SK-N-SH treated with all-trans-retinoic acid at 6 μM for 48 hours (cell line): ENCODE results near the gene RBFOX2.

Source experiments
- ATAC-seq: fragments of 200-7000 bp; cut with Tn5 transposase; 3 replicates; pipeline ENCODE4 v1.9.1; 2020; ENCODE audit warnings: mild to moderate bottlenecking, moderate library complexity
- BACH2 ChIP-seq: fragments of 250-450 bp; sonication (Bioruptor Pico); IDR thresholded peaks from 2 replicates; pipeline ENCODE4 v1.9.0; 2021; ENCODE audit warnings: mild to moderate bottlenecking, borderline replicate concordance
- CREB5 ChIP-seq: fragments of 250-450 bp; sonication (Bioruptor Pico); IDR thresholded peaks from 2 replicates; pipeline ENCODE4 v1.5.1; 2020; ENCODE audit warnings: low read depth, mild to moderate bottlenecking, moderate library complexity
- CSRNP3 ChIP-seq: fragments of 250-450 bp; sonication (Bioruptor Pico); IDR thresholded peaks from 2 replicates; pipeline ENCODE4 v1.5.1; 2021; ENCODE audit warnings: mild to moderate bottlenecking, moderate library complexity
- ESRRG ChIP-seq: fragments of 250-450 bp; sonication (Bioruptor Pico); IDR thresholded peaks from 2 replicates; pipeline ENCODE4 v1.6.1; 2021; ENCODE audit warnings: mild to moderate bottlenecking
- GLIS3 ChIP-seq: fragments of 250-450 bp; sonication (Bioruptor Pico); IDR thresholded peaks from 2 replicates; pipeline ENCODE4 v1.5.0; 2020; ENCODE audit warnings: mild to moderate bottlenecking, moderate library complexity
- ISL1 ChIP-seq: fragments of 250-450 bp; sonication (Bioruptor Pico); IDR thresholded peaks from 2 replicates; pipeline ENCODE4 v2.1.2; 2022; ENCODE audit warnings: mild to moderate bottlenecking, moderate library complexity
- OSR1 ChIP-seq: fragments of 250-450 bp; sonication (Bioruptor Pico); IDR thresholded peaks from 2 replicates; pipeline ENCODE4 v1.8.0; 2022; ENCODE audit warnings: moderate library complexity, mild to moderate bottlenecking, inconsistent platforms
- PPARA ChIP-seq: fragments of 250-450 bp; sonication (Bioruptor Pico); IDR thresholded peaks from 2 replicates; pipeline ENCODE4 v1.5.0; 2020; ENCODE audit warnings: mild to moderate bottlenecking, borderline replicate concordance
- RARB ChIP-seq: fragments of 250-450 bp; sonication (Bioruptor Pico); IDR thresholded peaks from 2 replicates; pipeline ENCODE4 v1.8.0; 2021; ENCODE audit warnings: mild to moderate bottlenecking, moderate library complexity
- SNAI2 ChIP-seq: fragments of 250-450 bp; sonication (Bioruptor Pico); IDR thresholded peaks from 2 replicates; pipeline ENCODE4 v1.5.0; 2020; ENCODE audit warnings: mild to moderate bottlenecking, moderate library complexity
- TCF4 ChIP-seq: fragments of 250-450 bp; sonication (Bioruptor Pico); IDR thresholded peaks from 2 replicates; pipeline ENCODE4 v1.8.0; 2021; ENCODE audit warnings: mild to moderate bottlenecking, moderate library complexity, borderline replicate concordance
- TOX ChIP-seq: fragments of 250-450 bp; sonication (Bioruptor Pico); IDR thresholded peaks from 2 replicates; pipeline ENCODE4 v1.8.0; 2021; ENCODE audit warnings: mild to moderate bottlenecking, moderate library complexity, borderline replicate concordance
- ZC3H10 ChIP-seq: fragments of 250-450 bp; sonication (Bioruptor Pico); IDR thresholded peaks from 2 replicates; pipeline ENCODE4 v1.5.1; 2021; ENCODE audit warnings: mild to moderate bottlenecking, moderate library complexity
- ZFP3 ChIP-seq: fragments of 250-450 bp; sonication (Bioruptor Pico); IDR thresholded peaks from 2 replicates; pipeline ENCODE4 v1.5.0; 2020; ENCODE audit warnings: mild to moderate bottlenecking, moderate library complexity
- ZFP30 ChIP-seq: fragments of 450-650 bp; formaldehyde crosslinking; IDR thresholded peaks from 2 replicates; pipeline ENCODE4 v1.5.0; 2022; ENCODE audit warnings: mild to moderate bottlenecking, moderate library complexity
- ZNF70 ChIP-seq: fragments of 450-650 bp; formaldehyde crosslinking; IDR thresholded peaks from 2 replicates; pipeline ENCODE4 v1.5.0; 2020; ENCODE audit warnings: mild to moderate bottlenecking, moderate library complexity
- TF ChIP-seq, protein P1 (sequence below): fragments of 250-450 bp; sonication (Bioruptor Pico); IDR thresholded peaks from 2 replicates; pipeline ENCODE4 v1.8.0; 2021; ENCODE audit warnings: low read depth, mild to moderate bottlenecking, moderate library complexity, borderline replicate concordance
- TF ChIP-seq, protein P2 (sequence below): fragments of 250-450 bp; sonication (Bioruptor Pico); IDR thresholded peaks from 2 replicates; pipeline ENCODE4 v1.8.0; 2020; ENCODE audit warnings: mild to moderate bottlenecking, moderate library complexity, borderline replicate concordance

Gene RBFOX2

GRCh38 chr22:35971456-35972119 lies 57.0 kb downstream of the RBFOX2 start:
- TF ChIP-seq, protein P1, sequence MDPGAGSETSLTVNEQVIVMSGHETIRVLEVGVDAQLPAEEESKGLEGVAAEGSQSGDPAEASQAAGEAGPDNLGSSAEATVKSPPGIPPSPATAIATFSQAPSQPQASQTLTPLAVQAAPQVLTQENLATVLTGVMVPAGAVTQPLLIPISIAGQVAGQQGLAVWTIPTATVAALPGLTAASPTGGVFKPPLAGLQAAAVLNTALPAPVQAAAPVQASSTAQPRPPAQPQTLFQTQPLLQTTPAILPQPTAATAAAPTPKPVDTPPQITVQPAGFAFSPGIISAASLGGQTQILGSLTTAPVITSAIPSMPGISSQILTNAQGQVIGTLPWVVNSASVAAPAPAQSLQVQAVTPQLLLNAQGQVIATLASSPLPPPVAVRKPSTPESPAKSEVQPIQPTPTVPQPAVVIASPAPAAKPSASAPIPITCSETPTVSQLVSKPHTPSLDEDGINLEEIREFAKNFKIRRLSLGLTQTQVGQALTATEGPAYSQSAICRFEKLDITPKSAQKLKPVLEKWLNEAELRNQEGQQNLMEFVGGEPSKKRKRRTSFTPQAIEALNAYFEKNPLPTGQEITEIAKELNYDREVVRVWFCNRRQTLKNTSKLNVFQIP (CRISPR knock-in tag): no peak
- TF ChIP-seq, protein P2, sequence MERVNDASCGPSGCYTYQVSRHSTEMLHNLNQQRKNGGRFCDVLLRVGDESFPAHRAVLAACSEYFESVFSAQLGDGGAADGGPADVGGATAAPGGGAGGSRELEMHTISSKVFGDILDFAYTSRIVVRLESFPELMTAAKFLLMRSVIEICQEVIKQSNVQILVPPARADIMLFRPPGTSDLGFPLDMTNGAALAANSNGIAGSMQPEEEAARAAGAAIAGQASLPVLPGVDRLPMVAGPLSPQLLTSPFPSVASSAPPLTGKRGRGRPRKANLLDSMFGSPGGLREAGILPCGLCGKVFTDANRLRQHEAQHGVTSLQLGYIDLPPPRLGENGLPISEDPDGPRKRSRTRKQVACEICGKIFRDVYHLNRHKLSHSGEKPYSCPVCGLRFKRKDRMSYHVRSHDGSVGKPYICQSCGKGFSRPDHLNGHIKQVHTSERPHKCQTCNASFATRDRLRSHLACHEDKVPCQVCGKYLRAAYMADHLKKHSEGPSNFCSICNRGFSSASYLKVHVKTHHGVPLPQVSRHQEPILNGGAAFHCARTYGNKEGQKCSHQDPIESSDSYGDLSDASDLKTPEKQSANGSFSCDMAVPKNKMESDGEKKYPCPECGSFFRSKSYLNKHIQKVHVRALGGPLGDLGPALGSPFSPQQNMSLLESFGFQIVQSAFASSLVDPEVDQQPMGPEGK (CRISPR knock-in tag): peak; percentile 98
- TF ChIP-seq ZFP30 (CRISPR knock-in tag) (no peak), ZC3H10 (CRISPR knock-in tag) (no peak), ESRRG (CRISPR knock-in tag) (no peak), BACH2 (no peak), PPARA (CRISPR knock-in tag) (no peak), CREB5 (CRISPR knock-in tag) (no peak), TOX (CRISPR knock-in tag) (no peak), SNAI2 (no peak), RARB (CRISPR knock-in tag) (no peak), TCF4 (CRISPR knock-in tag) (peak; percentile 94), OSR1 (CRISPR knock-in tag) (no peak), ISL1 (CRISPR knock-in tag) (peak; percentile 46; the same call in 1 of the 2 replicates)

GRCh38 chr22:35970616-35971455 lies 57.8 kb downstream of the RBFOX2 start:
- peak; percentile 42 for ATAC-seq
- no peak for TF ChIP-seq GLIS3

More at GRCh38 chr22:35971456-35972119, 57.0 kb downstream of the RBFOX2 start:
- ATAC-seq: peak; percentile 95

- TF ChIP-seq, protein P2 (CRISPR knock-in tag): no peak
- no peak for TF ChIP-seq ZNF70 (CRISPR knock-in tag)
- no peak for ATAC-seq
These were observed 61.6 kb downstream of the RBFOX2 start for GRCh38 chr22:35967046-35967397.

DNA sequence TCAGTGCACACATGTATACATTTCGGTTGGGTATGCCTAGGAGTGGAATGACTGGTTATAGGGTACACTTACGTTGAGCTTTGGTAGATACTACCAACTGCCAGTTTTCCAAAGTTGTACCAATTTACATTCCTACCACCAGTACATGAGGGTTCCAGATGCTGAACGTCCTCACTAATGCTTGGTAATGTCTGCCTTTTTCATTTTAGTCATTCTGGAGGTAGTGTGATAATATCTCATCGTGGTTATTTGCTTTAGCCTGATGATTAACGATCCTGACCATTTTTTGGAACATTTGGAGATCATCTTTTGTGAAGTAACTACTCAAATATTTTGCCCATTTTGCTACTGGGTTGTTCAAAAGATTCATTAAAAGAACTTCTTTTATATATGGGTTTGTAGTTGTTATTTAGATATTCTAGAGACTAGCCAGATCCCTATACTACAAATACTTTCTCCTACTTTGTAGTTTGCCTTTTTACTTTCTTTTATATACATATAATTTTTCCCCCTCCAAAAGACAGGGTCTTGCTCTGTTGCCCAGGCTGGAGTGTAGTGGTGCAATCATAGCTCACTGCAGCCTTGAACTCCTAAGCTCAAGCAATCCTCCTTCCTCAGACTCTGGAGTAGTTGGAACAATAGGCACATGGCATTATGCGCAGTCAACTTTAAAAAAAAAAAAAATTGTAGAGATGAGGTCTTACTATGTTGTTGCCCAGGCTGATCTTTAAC lies 62.1 kb downstream of the RBFOX2 start:
- ATAC-seq: peak; percentile 68
- TF ChIP-seq SNAI2 (no peak), OSR1 (CRISPR knock-in tag) (no peak), TCF4 (CRISPR knock-in tag) (peak; percentile 57; the same call in 1 of the 2 replicates), ISL1 (CRISPR knock-in tag) (peak; percentile 47), ZFP3 (CRISPR knock-in tag) (0 out of 2 replicates have a peak, but pooled peaks have one; percentile 48), CSRNP3 (CRISPR knock-in tag) (no peak)
- TF ChIP-seq, protein P2 (CRISPR knock-in tag): no peak
